Measurements from ENCODE around the gene GRXCR2. TPM values are rescaled to one million over a fixed set of nuclear protein-coding genes. Genes with fewer than 3 reads are reported as not detected.

The GRXCR2 gene, protein sequence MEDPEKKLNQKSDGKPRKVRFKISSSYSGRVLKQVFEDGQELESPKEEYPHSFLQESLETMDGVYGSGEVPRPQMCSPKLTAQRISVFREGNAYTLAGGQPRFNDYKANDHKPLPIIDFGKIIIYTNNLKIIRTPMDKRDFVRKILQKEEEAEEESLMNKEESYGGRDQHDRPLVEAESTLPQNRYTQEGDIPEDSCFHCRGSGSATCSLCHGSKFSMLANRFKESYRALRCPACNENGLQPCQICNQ
- total RNA-seq, result not detected

- no peak within 1 kb of the TSS for H3K27ac ChIP-seq
- no peaks in the 10 kb centered on the region for H3K36me3 ChIP-seq
- H3K9me3 ChIP-seq, result no peaks in the 10 kb centered on the region
- no peaks in the 10 kb centered on the region for H3K4me1 ChIP-seq (ENCODE audit: control insufficient read depth in 1 of 2, low read depth in 2 of 2)
- H3K4me3 ChIP-seq, result no peak within 1 kb of the TSS
- TF ChIP-seq, protein P1, sequence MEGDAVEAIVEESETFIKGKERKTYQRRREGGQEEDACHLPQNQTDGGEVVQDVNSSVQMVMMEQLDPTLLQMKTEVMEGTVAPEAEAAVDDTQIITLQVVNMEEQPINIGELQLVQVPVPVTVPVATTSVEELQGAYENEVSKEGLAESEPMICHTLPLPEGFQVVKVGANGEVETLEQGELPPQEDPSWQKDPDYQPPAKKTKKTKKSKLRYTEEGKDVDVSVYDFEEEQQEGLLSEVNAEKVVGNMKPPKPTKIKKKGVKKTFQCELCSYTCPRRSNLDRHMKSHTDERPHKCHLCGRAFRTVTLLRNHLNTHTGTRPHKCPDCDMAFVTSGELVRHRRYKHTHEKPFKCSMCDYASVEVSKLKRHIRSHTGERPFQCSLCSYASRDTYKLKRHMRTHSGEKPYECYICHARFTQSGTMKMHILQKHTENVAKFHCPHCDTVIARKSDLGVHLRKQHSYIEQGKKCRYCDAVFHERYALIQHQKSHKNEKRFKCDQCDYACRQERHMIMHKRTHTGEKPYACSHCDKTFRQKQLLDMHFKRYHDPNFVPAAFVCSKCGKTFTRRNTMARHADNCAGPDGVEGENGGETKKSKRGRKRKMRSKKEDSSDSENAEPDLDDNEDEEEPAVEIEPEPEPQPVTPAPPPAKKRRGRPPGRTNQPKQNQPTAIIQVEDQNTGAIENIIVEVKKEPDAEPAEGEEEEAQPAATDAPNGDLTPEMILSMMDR (IDR thresholded peaks at IDR 0.05), result no peak
- no peaks in the 10 kb centered on the region for H3K27me3 ChIP-seq (replicated peaks; ENCODE audit: insufficient read depth)
- no peak for ATAC-seq (ENCODE audit: insufficient number of reproducible peaks, low FRiP score, low read depth)
- DNase-seq (ENCODE audit: low spot score), result no peak
These were observed at the start of gene GRXCR2 for GRCh38 chr5:145872914-145873313. TSS of gene GRXCR2 (minus strand) at chr5:145873014. CDS start at chr5:145872968, 46 bp downstream.

DNA sequence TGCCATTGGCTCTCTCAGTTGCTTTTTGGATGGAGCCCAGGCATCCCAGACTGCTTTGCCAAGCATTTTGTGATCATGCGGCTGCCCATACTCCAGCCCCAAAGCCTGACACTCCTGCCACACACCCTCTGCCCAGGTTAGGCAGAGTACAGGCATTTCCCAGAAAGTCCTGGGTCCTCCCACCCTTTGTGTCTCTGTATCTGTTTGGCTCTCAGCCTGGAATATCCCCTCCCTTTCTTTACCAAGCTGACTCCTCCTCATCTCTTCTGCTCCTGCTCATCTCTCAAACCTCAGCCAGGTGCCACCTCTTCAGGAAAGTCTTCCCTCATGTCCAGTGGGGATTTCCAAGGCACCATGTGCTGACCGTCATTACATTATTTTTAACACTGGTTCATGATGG is 49.2 kb upstream of the GRXCR2 start:
- Histone ChIP-seq H3K27ac (no peak overlapping the region), H3K4me3 (no peak overlapping the region), H3K27me3 (replicated peaks; ENCODE audit: insufficient read depth) (no peaks in the 10 kb centered on the region), H3K9me3 (no peaks in the 10 kb centered on the region), H3K36me3 (no peaks in the 10 kb centered on the region), H3K4me1 (ENCODE audit: control insufficient read depth in 1 of 2, low read depth in 2 of 2) (peaks cover 22 to 29% of the 10 kb centered on the region in 2 donors)
- no peak for ATAC-seq (ENCODE audit: insufficient number of reproducible peaks, low FRiP score, low read depth)
- DNase-seq (ENCODE audit: low spot score), result no peak
- TF ChIP-seq, protein P1 (IDR thresholded peaks at IDR 0.05), result no peak

DNA sequence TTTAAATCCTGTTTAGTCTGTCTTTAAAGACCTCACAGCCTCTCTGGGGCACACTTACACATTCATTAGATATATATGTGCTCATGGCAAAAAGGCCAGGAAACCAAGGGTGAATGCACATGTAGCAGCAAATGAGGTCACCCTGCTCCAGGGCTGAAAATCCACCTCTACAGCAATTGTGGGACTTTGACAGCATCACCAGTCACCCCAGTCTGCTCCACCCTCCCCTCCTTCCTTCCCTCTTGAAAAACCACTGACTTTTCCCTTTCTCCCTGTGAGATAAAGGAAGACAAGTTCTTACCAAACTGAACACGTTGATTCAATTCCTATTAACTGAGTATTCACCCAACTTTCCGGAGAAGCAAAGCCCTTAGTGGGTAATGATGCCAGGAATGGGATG is 48.4 kb upstream of the GRXCR2 start:
- ATAC-seq (ENCODE audit: insufficient number of reproducible peaks, low FRiP score, low read depth) (no peak), DNase-seq (ENCODE audit: low spot score) (no peak)
- H3K27ac ChIP-seq, result no peak overlapping the region
- no peaks in the 10 kb centered on the region for H3K27me3 ChIP-seq (replicated peaks; ENCODE audit: insufficient read depth)
- H3K36me3 ChIP-seq, result no peaks in the 10 kb centered on the region
- TF ChIP-seq, protein P1 (IDR thresholded peaks at IDR 0.05), result no peak
- no peaks in the 10 kb centered on the region for H3K9me3 ChIP-seq
- peaks cover 23 to 33% of the 10 kb centered on the region in 2 donors for H3K4me1 ChIP-seq (ENCODE audit: control insufficient read depth in 1 of 2, low read depth in 2 of 2)
- no peak overlapping the region for H3K4me3 ChIP-seq

DNA sequence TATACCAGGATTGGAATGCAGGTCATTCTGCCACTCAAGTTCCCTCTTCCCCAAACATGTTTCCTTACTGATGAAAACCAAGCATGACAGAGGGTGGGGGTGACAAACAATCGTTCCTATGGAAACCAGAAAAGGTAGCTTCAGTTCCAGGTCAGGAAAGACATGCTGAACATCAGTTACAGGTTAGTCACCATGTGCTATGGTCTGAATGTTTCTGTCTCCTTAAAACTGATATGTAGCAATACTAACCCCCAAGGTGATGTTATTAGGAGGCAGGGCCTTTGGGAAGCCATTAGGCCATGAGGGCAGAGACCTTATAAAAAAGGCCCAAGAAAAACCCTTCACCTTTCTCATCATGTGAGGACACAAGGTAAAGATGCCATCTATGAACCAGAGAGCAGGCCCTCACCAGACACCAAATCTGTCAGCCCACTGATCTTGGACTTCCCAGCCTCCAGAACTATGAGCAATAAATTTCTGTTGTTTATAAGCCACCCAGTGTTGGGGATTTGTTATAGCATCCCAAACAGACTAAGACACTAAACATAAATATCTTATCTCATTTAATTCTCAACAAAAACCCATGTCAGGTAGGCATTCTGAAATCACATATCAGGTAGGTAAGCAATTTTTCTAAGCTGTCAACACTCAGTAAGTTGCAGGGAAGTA is 47.9 kb upstream of the GRXCR2 start:
- Histone ChIP-seq H3K36me3 (no peaks in the 10 kb centered on the region), H3K27me3 (replicated peaks; ENCODE audit: insufficient read depth) (no peaks in the 10 kb centered on the region), H3K9me3 (no peaks in the 10 kb centered on the region), H3K27ac (no peak overlapping the region), H3K4me1 (ENCODE audit: control insufficient read depth in 1 of 2, low read depth in 2 of 2) (peaks cover 20 to 30% of the 10 kb centered on the region in 2 donors), H3K4me3 (no peak overlapping the region)
- DNase-seq (ENCODE audit: low spot score), result no peak
- TF ChIP-seq, protein P1 (IDR thresholded peaks at IDR 0.05), result no peak
- ATAC-seq (ENCODE audit: insufficient number of reproducible peaks, low FRiP score, low read depth), result no peak

- ATAC-seq (ENCODE audit: insufficient number of reproducible peaks, low FRiP score, low read depth) (no peak), DNase-seq (ENCODE audit: low spot score) (no peak)
- H3K27me3 ChIP-seq (replicated peaks; ENCODE audit: insufficient read depth), result no peaks in the 10 kb centered on the region
- H3K4me3 ChIP-seq, result no peak overlapping the region
- TF ChIP-seq, protein P1 (IDR thresholded peaks at IDR 0.05), result no peak
- no peak overlapping the region for H3K27ac ChIP-seq
- H3K9me3 ChIP-seq, result no peaks in the 10 kb centered on the region
- H3K36me3 ChIP-seq, result no peaks in the 10 kb centered on the region
- peaks cover 7 to 18% of the 10 kb centered on the region in 2 donors for H3K4me1 ChIP-seq (ENCODE audit: control insufficient read depth in 1 of 2, low read depth in 2 of 2)
These were observed 46.6 kb upstream of the GRXCR2 start for GRCh38 chr5:145919413-145919812.
